H1 (cell line): ENCODE results near the gene C1orf115. TPM values are rescaled to one million over a fixed set of nuclear protein-coding genes. Genes with fewer than 3 reads are reported as not detected.

Source experiments
- ASH2L ChIP-seq: fragments of 200-600, 300-600 bp; sonication (generic); IDR thresholded peaks from one replicate; pipeline ENCODE4 v1.7.1; 2017; ENCODE audit warnings: low read length
- BCL11A ChIP-seq, 2 experiments: IDR thresholded peaks; one replicate each; pipeline ENCODE4 v1.6.1; 2011; ENCODE audit warnings: low read depth in 2 of 2, low read length in 2 of 2, mild to moderate bottlenecking in 2 of 2
- CEBPB ChIP-seq: IDR thresholded peaks from 2 replicates; pipeline ENCODE4 v1.6.1; 2012; ENCODE audit warnings: low read depth, low read length
- CHD1 ChIP-seq: IDR thresholded peaks from 2 replicates; pipeline ENCODE4 v1.6.1; 2012; ENCODE audit warnings: low read depth, low read length, improper control_type of control experiment
- CREB1 ChIP-seq: IDR thresholded peaks from 2 replicates; pipeline ENCODE4 v1.6.1; 2012; ENCODE audit warnings: inconsistent platforms
- CTBP2 ChIP-seq: IDR thresholded peaks from 2 replicates; pipeline ENCODE4 v1.7.0; 2011; ENCODE audit warnings: borderline replicate concordance, mild to moderate bottlenecking, moderate library complexity, mixed read lengths, low read length; ENCODE audit not compliant: insufficient read depth, insufficient read length
- E2F6 ChIP-seq: IDR thresholded peaks from 2 replicates; pipeline ENCODE4 v1.6.1; 2012; ENCODE audit warnings: inconsistent platforms
- EGR1 ChIP-seq: IDR thresholded peaks from 2 replicates; pipeline ENCODE4 v1.6.1; 2011; ENCODE audit warnings: low read depth, low read length, borderline replicate concordance
- EZH2 ChIP-seq: fragments of 200-600 bp; sonication (generic); IDR thresholded peaks from 2 replicates; pipeline ENCODE4 v1.7.1; 2012; ENCODE audit warnings: low read depth, mild to moderate bottlenecking, moderate library complexity, low read length, inconsistent platforms; ENCODE audit not compliant: severe bottlenecking
- GABPA ChIP-seq: IDR thresholded peaks from 2 replicates; pipeline ENCODE4 v1.6.1; 2011; ENCODE audit warnings: mild to moderate bottlenecking, low read length, moderate library complexity, borderline replicate concordance; ENCODE audit not compliant: insufficient read depth
- JUND ChIP-seq: IDR thresholded peaks from 2 replicates; pipeline ENCODE4 v1.6.1; 2011; ENCODE audit warnings: mild to moderate bottlenecking, improper control_type of control experiment, low read length
- KDM4A ChIP-seq: IDR thresholded peaks from one replicate; pipeline ENCODE4 v1.7.1; 2012; ENCODE audit warnings: low read depth, mild to moderate bottlenecking, moderate library complexity, low read length, inconsistent platforms; ENCODE audit not compliant: severe bottlenecking
- RAD21 ChIP-seq, 2 experiments: IDR thresholded peaks in 1 of 2; conservative IDR thresholded peaks in 1 of 2; 2 replicates each; pipeline ENCODE4 v1.6.1; 2011; ENCODE audit warnings: low read depth in 2 of 2, low read length in 2 of 2, improper control_type of control experiment in 1 of 2, inconsistent platforms in 1 of 2, mild to moderate bottlenecking in 1 of 2, moderate library complexity in 1 of 2
- RBBP5 ChIP-seq: IDR thresholded peaks from 2 replicates; pipeline ENCODE4 v1.7.1; 2012; ENCODE audit warnings: low read depth, mild to moderate bottlenecking, inconsistent platforms, low read length, moderate library complexity, borderline replicate concordance
- SIN3A ChIP-seq, 2 experiments: IDR thresholded peaks in 1 of 2; conservative IDR thresholded peaks in 1 of 2; 2 replicates each; pipeline ENCODE4 v1.6.1; 2011 to 2012; ENCODE audit warnings: low read length in 2 of 2, improper control_type of control experiment in 1 of 2, low read depth in 1 of 2, mild to moderate bottlenecking in 1 of 2
- SUZ12 ChIP-seq: fragments of 200-600 bp; sonication (generic); IDR thresholded peaks from 2 replicates; pipeline ENCODE4 v1.6.1; 2012; ENCODE audit warnings: mild to moderate bottlenecking, inconsistent platforms, low read length, moderate library complexity, mixed read lengths
- TAF1 ChIP-seq: IDR thresholded peaks from 2 replicates; pipeline ENCODE4 v1.6.1; 2011; ENCODE audit warnings: mild to moderate bottlenecking, low read depth, low read length
- TBP ChIP-seq: IDR thresholded peaks from 2 replicates; pipeline ENCODE4 v1.6.1; 2011; ENCODE audit warnings: low read depth, low read length, improper control_type of control experiment
- polyA plus RNA-seq, 7 experiments: library from polyadenylated mRNA; depleted of rRNA in 3 of 7; stranded (reverse) in 5 of 7; unstranded in 2 of 7; fragments of >200 nt in 5 of 7; fragments of 200-250 nt in 2 of 7; gene quantifications; 1 replicate in 5 of 7; 2 replicates in 1 of 7; 4 replicates in 1 of 7; pipeline versions ENCODE4 v1.2.1 to v1.2.3, GENCODE V29; 2011 to 2013; ENCODE audit warnings: missing spikeins in 2 of 7, mixed read lengths in 2 of 7
- total RNA-seq: library from RNA; stranded (reverse); fragmentation: NEBNext Ultra II Directional; extraction: Animal tissue kit (Norgen Biotek cat#: 25700); gene quantifications from 2 replicates; pipeline ENCODE4 v1.2.1, GENCODE V29; 2021
- TF ChIP-seq, protein P1 (sequence below), 3 experiments: IDR thresholded peaks; 1 replicate in 2 of 3; 2 replicates in 1 of 3; pipeline versions ENCODE4 v1.5.1 to v1.6.1; 2011; ENCODE audit warnings: low read length in 3 of 3, mild to moderate bottlenecking in 3 of 3, inconsistent platforms in 2 of 3, low read depth in 1 of 3, moderate library complexity in 1 of 3; ENCODE audit not compliant: insufficient read depth in 1 of 3; ENCODE audit errors: control extremely low read depth in 1 of 3

The C1orf115 gene
- total and polyA plus RNA-seq, 2 of the 8 experiments (the other 6 are each of a cell fraction or from before 2014, with no cell fraction given) = 3.5 to 5.6 TPM

GRCh38 chr1:220690140-220691052, at the start of gene C1orf115 (continued):
- TF ChIP-seq RBBP5 = peak; percentile 32; the same call in 1 of the 2 replicates
- TF ChIP-seq SIN3A (conservative IDR thresholded peaks at IDR 0.05 in 1 of 2, IDR thresholded peaks at IDR 0.05 in 1 of 2; ENCODE audit: low read depth in 1 of 2, low read length in 2 of 2) = peak in 1 of 2 experiments; percentile 54; a peak in 1 of 4 replicates
- no peak; the same call in 1 of the 2 replicates for TF ChIP-seq CHD1
- no peak for TF ChIP-seq EZH2
- TF ChIP-seq, protein P1, sequence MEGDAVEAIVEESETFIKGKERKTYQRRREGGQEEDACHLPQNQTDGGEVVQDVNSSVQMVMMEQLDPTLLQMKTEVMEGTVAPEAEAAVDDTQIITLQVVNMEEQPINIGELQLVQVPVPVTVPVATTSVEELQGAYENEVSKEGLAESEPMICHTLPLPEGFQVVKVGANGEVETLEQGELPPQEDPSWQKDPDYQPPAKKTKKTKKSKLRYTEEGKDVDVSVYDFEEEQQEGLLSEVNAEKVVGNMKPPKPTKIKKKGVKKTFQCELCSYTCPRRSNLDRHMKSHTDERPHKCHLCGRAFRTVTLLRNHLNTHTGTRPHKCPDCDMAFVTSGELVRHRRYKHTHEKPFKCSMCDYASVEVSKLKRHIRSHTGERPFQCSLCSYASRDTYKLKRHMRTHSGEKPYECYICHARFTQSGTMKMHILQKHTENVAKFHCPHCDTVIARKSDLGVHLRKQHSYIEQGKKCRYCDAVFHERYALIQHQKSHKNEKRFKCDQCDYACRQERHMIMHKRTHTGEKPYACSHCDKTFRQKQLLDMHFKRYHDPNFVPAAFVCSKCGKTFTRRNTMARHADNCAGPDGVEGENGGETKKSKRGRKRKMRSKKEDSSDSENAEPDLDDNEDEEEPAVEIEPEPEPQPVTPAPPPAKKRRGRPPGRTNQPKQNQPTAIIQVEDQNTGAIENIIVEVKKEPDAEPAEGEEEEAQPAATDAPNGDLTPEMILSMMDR (IDR thresholded peaks at IDR 0.05; ENCODE audit: control extremely low read depth in 1 of 3, insufficient read depth in 1 of 3, low read depth in 1 of 3, low read length in 3 of 3) = peak; percentile 88 to 95 (median 91)
- 0 out of 2 replicates have a peak, but pooled peaks have one; percentile 12 for TF ChIP-seq CREB1
- peak; percentile 51 for TF ChIP-seq TBP
- peak; percentile 99 for TF ChIP-seq KDM4A
- TF ChIP-seq SUZ12 = peak; percentile 28; the same call in 1 of the 2 replicates
- peak; percentile 62 to 71 for TF ChIP-seq RAD21 (IDR thresholded peaks at IDR 0.05 in 1 of 2, conservative IDR thresholded peaks at IDR 0.05 in 1 of 2; ENCODE audit: low read depth in 2 of 2, low read length in 2 of 2)
- peak; percentile 60 for TF ChIP-seq E2F6
- peak; percentile 70 for TF ChIP-seq TAF1
- TF ChIP-seq EGR1 = peak; percentile 56; the same call in 1 of the 2 replicates
- no peak for TF ChIP-seq BCL11A (IDR thresholded peaks at IDR 0.05; ENCODE audit: low read depth in 2 of 2, low read length in 2 of 2)
- 0 out of 2 replicates have a peak, but pooled peaks have one; percentile 2 for TF ChIP-seq CEBPB
- no peak for TF ChIP-seq GABPA
- peak; percentile 53; the same call in 1 of the 2 replicates for TF ChIP-seq JUND
- TF ChIP-seq ASH2L = peak; percentile 70
- peak; percentile 44 for TF ChIP-seq CTBP2
